Progenitor cell of endocrine pancreas (in vitro differentiated cells): ENCODE measurements around the gene SLC41A3. TPM values are rescaled to one million over a fixed set of nuclear protein-coding genes. Genes with fewer than 3 reads are reported as not detected.

ENCODE experiments used
- DNase-seq: peaks from one replicate; pipeline ENCODE4 v3.0.0; 2021; ENCODE audit warnings: low spot score; ENCODE audit not compliant: unreplicated experiment
- H3K27ac Mint-ChIP-seq: 2 replicates; pipeline ENCODE4 v1.8.0; 2021; ENCODE audit warnings: mild to moderate bottlenecking, moderate library complexity, mixed read lengths
- H3K27me3 Mint-ChIP-seq: 2 replicates; pipeline ENCODE4 v1.8.0; 2021; ENCODE audit warnings: mixed read lengths
- H3K36me3 Mint-ChIP-seq: 2 replicates; pipeline ENCODE4 v1.8.0; 2022; ENCODE audit warnings: mixed read lengths; ENCODE audit not compliant: insufficient read depth
- H3K4me1 Mint-ChIP-seq: 2 replicates; pipeline ENCODE4 v1.8.0; 2021; ENCODE audit warnings: low read depth, mixed read lengths
- H3K4me3 Mint-ChIP-seq: 2 replicates; pipeline ENCODE4 v1.8.0; 2021; ENCODE audit warnings: low read depth, mild to moderate bottlenecking, moderate library complexity, mixed read lengths
- H3K9me3 Mint-ChIP-seq: 2 replicates; pipeline ENCODE4 v1.8.0; 2021; ENCODE audit warnings: low read depth, mixed read lengths
- CTCF ChIP-seq: fragments of 200-600 bp; sonication (generic); IDR thresholded peaks from one replicate; pipeline ENCODE4 v1.5.0; 2021; ENCODE audit warnings: antibody characterized with exemption, mild to moderate bottlenecking; ENCODE audit not compliant: unreplicated experiment
- total RNA-seq: library from RNA; stranded (reverse); gene quantifications from 2 replicates; pipeline ENCODE4 v1.2.1, GENCODE V29; 2021

Gene SLC41A3
- total RNA-seq, 1 donor from 2014 or later: 62.4 TPM

- H3K4me3 Mint-ChIP-seq: no peak overlapping the region
- H3K9me3 Mint-ChIP-seq: no peaks in the 10 kb centered on the region
- no peak overlapping the region for H3K27ac Mint-ChIP-seq
- TF ChIP-seq CTCF: no peak
- no peak for DNase-seq
- H3K4me1 Mint-ChIP-seq: no peaks in the 10 kb centered on the region
- no peaks in the 10 kb centered on the region for H3K36me3 Mint-ChIP-seq
- H3K27me3 Mint-ChIP-seq: no peaks in the 10 kb centered on the region
These were observed 30.8 kb upstream of the SLC41A3 start for GRCh38 chr3:126114443-126115386.

GRCh38 chr3:126113733-126114442 lies 30.0 kb upstream of the SLC41A3 start:
- no peak for DNase-seq
- H3K27ac Mint-ChIP-seq: no peak overlapping the region
- H3K4me3 Mint-ChIP-seq: no peak overlapping the region
- peak; percentile 57 for TF ChIP-seq CTCF
- H3K36me3 Mint-ChIP-seq: no peaks in the 10 kb centered on the region
- H3K27me3 Mint-ChIP-seq: no peaks in the 10 kb centered on the region
- H3K4me1 Mint-ChIP-seq: no peaks in the 10 kb centered on the region
- H3K9me3 Mint-ChIP-seq: no peaks in the 10 kb centered on the region

- H3K27me3 Mint-ChIP-seq: no peaks in the 10 kb centered on the region
- DNase-seq: no peak
- no peaks in the 10 kb centered on the region for H3K4me1 Mint-ChIP-seq
- no peak for TF ChIP-seq CTCF
- no peaks in the 10 kb centered on the region for H3K9me3 Mint-ChIP-seq
- no peak overlapping the region for H3K27ac Mint-ChIP-seq
- H3K4me3 Mint-ChIP-seq: no peak overlapping the region
- no peaks in the 10 kb centered on the region for H3K36me3 Mint-ChIP-seq
These were observed 29.3 kb upstream of the SLC41A3 start for GRCh38 chr3:126113238-126113555.

- Mint-ChIP-seq H3K27me3 (no peaks in the 10 kb centered on the region), H3K36me3 (no peaks in the 10 kb centered on the region), H3K4me1 (no peaks in the 10 kb centered on the region), H3K27ac (no peak overlapping the region), H3K9me3 (no peaks in the 10 kb centered on the region), H3K4me3 (no peak overlapping the region)
- no peak for TF ChIP-seq CTCF
- no peak for DNase-seq
These were observed 28.8 kb upstream of the SLC41A3 start for GRCh38 chr3:126112531-126113237.
